ENCODE results near the gene PIM2. TPM values are rescaled to one million over a fixed set of nuclear protein-coding genes. Genes with fewer than 3 reads are reported as not detected.

Gene PIM2
- total RNA-seq, 1 experiment from 2014 or later: 15.6 TPM

DNA sequence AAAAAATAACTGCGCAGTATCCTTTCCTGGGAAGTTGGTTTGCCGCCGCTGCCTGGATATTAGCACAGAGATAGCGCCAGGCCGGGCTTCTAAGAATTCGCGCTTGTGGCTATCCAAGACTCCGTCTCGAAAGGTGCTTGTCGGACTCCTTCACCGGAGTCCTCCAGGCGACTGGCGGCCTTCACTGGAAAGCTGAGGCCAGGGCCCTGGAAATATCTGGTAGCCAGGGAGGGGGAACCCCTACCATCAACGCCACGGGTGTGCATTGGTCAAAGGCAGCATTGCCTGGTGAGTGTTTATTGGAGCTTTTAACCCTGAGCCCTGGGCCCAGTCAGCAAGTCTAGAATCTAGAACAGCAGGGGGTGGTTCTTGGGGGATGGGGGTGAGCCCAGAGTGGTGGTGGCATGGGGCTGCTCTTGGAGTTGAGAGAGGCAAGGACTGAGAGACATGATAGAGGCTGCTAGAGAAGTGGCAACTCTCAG lies 577 bp upstream of the PIM2 start:
- Histone ChIP-seq H3K4me1 (ENCODE audit: control insufficient read depth in 1 of 2, insufficient read depth in 2 of 2, low read length in 2 of 2) (peaks cover 5 to 19% of the 10 kb centered on the region in 2 experiments; a peak in 2 of 4 replicates), H3K9me2 (ENCODE audit: insufficient read depth) (no peaks in the 10 kb centered on the region), H2AFZ (ENCODE audit: low read depth, low read length, poor library complexity, severe bottlenecking) (no peak overlapping the region), H3K36me3 (ENCODE audit: control insufficient read depth in 1 of 2, insufficient read depth in 2 of 2, low read length in 2 of 2) (peaks cover 3 to 6% of the 10 kb centered on the region in 2 experiments; a peak in 3 of 4 replicates), H3K9ac (ENCODE audit: low read length) (no peak overlapping the region), H3K4me2 (ENCODE audit: low read length) (peak overlapping the region; percentile 79), H3K27me3 (ENCODE audit: insufficient read depth, low read length) (no peaks in the 10 kb centered on the region), H3K4me3 (replicated peaks in 1 of 2; ENCODE audit: low read depth in 1 of 2, low read length in 2 of 2) (peak overlapping the region; percentile 22 to 69; a peak in 2 of 4 replicates), H3K9me3 (ENCODE audit: control insufficient read depth in 1 of 2, insufficient read depth in 1 of 2, low read depth in 1 of 2, low read length in 2 of 2) (no peaks in the 10 kb centered on the region), H3K27ac (ENCODE audit: low read depth, low read length) (peak overlapping the region; percentile 35), H4K20me1 (ENCODE audit: insufficient read depth) (no peaks in the 10 kb centered on the region), H3K79me2 (ENCODE audit: insufficient read depth, low read length) (peaks cover 31% of the 10 kb centered on the region)
- ChIA-PET RAD21 (ENCODE audit: low non-redundant PET in 1 of 2, low total read pairs in 2 of 2, uncharacterized antibody in 2 of 2, unreplicated experiment in 2 of 2) (no interaction called here), POLR2A (no interaction called here), CTCF (no interaction called here)
- DNase-seq (ENCODE audit: low read depth, low spot score) (no peak), ATAC-seq (no peak)
- BruUV-seq (replicated peaks): no TSS peak
- TF ChIP-seq EZH2phosphoT487 (IDR thresholded peaks at IDR 0.05; ENCODE audit: borderline replicate concordance) (no peak), EGR1 (IDR thresholded peaks at IDR 0.05; ENCODE audit: low read depth) (no peak), POLR2AphosphoS5 (IDR thresholded peaks at IDR 0.05; ENCODE audit: low read depth, low read length) (no peak), CBX3 (IDR thresholded peaks at IDR 0.05; ENCODE audit: low read depth) (no peak), ZFX (IDR thresholded peaks at IDR 0.05) (no peak), TCF7L2 (IDR thresholded peaks at IDR 0.05; ENCODE audit: borderline replicate concordance, extremely low read depth, insufficient read depth, insufficient read length) (no peak), SRF (IDR thresholded peaks at IDR 0.05; ENCODE audit: low read depth) (no peak), CEBPB (IDR thresholded peaks at IDR 0.05; ENCODE audit: low read depth) (no peak), RAD21 (IDR thresholded peaks at IDR 0.05; ENCODE audit: low read depth) (no peak), SIN3A (IDR thresholded peaks at IDR 0.05; ENCODE audit: low read depth) (no peak), ZNF274 (IDR thresholded peaks at IDR 0.05; ENCODE audit: low read depth, low read length) (no peak), JUND (IDR thresholded peaks at IDR 0.05) (no peak), ELF1 (IDR thresholded peaks at IDR 0.05; ENCODE audit: borderline replicate concordance, low read depth) (no peak)
- TF ChIP-seq, protein P1, sequence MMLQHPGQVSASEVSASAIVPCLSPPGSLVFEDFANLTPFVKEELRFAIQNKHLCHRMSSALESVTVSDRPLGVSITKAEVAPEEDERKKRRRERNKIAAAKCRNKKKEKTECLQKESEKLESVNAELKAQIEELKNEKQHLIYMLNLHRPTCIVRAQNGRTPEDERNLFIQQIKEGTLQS (IDR thresholded peaks at IDR 0.05): no peak
- TF ChIP-seq, protein P2, sequence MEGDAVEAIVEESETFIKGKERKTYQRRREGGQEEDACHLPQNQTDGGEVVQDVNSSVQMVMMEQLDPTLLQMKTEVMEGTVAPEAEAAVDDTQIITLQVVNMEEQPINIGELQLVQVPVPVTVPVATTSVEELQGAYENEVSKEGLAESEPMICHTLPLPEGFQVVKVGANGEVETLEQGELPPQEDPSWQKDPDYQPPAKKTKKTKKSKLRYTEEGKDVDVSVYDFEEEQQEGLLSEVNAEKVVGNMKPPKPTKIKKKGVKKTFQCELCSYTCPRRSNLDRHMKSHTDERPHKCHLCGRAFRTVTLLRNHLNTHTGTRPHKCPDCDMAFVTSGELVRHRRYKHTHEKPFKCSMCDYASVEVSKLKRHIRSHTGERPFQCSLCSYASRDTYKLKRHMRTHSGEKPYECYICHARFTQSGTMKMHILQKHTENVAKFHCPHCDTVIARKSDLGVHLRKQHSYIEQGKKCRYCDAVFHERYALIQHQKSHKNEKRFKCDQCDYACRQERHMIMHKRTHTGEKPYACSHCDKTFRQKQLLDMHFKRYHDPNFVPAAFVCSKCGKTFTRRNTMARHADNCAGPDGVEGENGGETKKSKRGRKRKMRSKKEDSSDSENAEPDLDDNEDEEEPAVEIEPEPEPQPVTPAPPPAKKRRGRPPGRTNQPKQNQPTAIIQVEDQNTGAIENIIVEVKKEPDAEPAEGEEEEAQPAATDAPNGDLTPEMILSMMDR (IDR thresholded peaks at IDR 0.05 in 2 of 3, conservative IDR thresholded peaks at IDR 0.05 in 1 of 3; ENCODE audit: borderline replicate concordance in 1 of 3, insufficient read depth in 1 of 3, low read depth in 2 of 3, low read length in 2 of 3): no peak
- TF ChIP-seq, protein P3, sequence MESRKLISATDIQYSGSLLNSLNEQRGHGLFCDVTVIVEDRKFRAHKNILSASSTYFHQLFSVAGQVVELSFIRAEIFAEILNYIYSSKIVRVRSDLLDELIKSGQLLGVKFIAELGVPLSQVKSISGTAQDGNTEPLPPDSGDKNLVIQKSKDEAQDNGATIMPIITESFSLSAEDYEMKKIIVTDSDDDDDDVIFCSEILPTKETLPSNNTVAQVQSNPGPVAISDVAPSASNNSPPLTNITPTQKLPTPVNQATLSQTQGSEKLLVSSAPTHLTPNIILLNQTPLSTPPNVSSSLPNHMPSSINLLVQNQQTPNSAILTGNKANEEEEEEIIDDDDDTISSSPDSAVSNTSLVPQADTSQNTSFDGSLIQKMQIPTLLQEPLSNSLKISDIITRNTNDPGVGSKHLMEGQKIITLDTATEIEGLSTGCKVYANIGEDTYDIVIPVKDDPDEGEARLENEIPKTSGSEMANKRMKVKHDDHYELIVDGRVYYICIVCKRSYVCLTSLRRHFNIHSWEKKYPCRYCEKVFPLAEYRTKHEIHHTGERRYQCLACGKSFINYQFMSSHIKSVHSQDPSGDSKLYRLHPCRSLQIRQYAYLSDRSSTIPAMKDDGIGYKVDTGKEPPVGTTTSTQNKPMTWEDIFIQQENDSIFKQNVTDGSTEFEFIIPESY (IDR thresholded peaks at IDR 0.05; ENCODE audit: extremely low read depth, insufficient replicate concordance, low read length): no peak
- TF ChIP-seq, protein P4, sequence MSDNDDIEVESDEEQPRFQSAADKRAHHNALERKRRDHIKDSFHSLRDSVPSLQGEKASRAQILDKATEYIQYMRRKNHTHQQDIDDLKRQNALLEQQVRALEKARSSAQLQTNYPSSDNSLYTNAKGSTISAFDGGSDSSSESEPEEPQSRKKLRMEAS (IDR thresholded peaks at IDR 0.05): no peak
- TF ChIP-seq, protein P5, sequence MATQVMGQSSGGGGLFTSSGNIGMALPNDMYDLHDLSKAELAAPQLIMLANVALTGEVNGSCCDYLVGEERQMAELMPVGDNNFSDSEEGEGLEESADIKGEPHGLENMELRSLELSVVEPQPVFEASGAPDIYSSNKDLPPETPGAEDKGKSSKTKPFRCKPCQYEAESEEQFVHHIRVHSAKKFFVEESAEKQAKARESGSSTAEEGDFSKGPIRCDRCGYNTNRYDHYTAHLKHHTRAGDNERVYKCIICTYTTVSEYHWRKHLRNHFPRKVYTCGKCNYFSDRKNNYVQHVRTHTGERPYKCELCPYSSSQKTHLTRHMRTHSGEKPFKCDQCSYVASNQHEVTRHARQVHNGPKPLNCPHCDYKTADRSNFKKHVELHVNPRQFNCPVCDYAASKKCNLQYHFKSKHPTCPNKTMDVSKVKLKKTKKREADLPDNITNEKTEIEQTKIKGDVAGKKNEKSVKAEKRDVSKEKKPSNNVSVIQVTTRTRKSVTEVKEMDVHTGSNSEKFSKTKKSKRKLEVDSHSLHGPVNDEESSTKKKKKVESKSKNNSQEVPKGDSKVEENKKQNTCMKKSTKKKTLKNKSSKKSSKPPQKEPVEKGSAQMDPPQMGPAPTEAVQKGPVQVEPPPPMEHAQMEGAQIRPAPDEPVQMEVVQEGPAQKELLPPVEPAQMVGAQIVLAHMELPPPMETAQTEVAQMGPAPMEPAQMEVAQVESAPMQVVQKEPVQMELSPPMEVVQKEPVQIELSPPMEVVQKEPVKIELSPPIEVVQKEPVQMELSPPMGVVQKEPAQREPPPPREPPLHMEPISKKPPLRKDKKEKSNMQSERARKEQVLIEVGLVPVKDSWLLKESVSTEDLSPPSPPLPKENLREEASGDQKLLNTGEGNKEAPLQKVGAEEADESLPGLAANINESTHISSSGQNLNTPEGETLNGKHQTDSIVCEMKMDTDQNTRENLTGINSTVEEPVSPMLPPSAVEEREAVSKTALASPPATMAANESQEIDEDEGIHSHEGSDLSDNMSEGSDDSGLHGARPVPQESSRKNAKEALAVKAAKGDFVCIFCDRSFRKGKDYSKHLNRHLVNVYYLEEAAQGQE (IDR thresholded peaks at IDR 0.05; ENCODE audit: low read depth): no peak
- intact Hi-C loops (cut with micrococcal nuclease): loop anchor here (2.0 to 5.0 kb wide), 2 partner anchors 37 to 157 kb away; partner anchors contain the start of genes GLOD5 and OTUD5
